ENCODE measurements around the gene STYXL1.
A peak's percentile ranks its signal among the peaks of the same experiment; 100 is the strongest.

Gene STYXL1

GRCh38 chr7:75968561-75969001, 79.2 kb downstream of the STYXL1 start:
- H3K27ac ChIP-seq (replicated peaks) = no peak overlapping the region
- DNase-seq (ENCODE audit: low read depth in 1 of 2, low spot score in 1 of 2) = no peak
- no peak overlapping the region for H3K4me3 ChIP-seq (replicated peaks; ENCODE audit: insufficient read depth, low read length)
- no peaks in the 10 kb centered on the region for H3K27me3 ChIP-seq (ENCODE audit: insufficient read depth, poor library complexity, severe bottlenecking)
- TF ChIP-seq SPI1 (IDR thresholded peaks at IDR 0.05; ENCODE audit: borderline replicate concordance, low read depth) = no peak
- TF ChIP-seq REST (IDR thresholded peaks at IDR 0.05; ENCODE audit: insufficient replicate concordance, low read depth) = no peak
- TF ChIP-seq GABPA (IDR thresholded peaks at IDR 0.05; ENCODE audit: low read depth) = no peak
- TF ChIP-seq, protein P1, sequence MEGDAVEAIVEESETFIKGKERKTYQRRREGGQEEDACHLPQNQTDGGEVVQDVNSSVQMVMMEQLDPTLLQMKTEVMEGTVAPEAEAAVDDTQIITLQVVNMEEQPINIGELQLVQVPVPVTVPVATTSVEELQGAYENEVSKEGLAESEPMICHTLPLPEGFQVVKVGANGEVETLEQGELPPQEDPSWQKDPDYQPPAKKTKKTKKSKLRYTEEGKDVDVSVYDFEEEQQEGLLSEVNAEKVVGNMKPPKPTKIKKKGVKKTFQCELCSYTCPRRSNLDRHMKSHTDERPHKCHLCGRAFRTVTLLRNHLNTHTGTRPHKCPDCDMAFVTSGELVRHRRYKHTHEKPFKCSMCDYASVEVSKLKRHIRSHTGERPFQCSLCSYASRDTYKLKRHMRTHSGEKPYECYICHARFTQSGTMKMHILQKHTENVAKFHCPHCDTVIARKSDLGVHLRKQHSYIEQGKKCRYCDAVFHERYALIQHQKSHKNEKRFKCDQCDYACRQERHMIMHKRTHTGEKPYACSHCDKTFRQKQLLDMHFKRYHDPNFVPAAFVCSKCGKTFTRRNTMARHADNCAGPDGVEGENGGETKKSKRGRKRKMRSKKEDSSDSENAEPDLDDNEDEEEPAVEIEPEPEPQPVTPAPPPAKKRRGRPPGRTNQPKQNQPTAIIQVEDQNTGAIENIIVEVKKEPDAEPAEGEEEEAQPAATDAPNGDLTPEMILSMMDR (IDR thresholded peaks at IDR 0.05; ENCODE audit: insufficient read depth, low read length) = no peak
- TF ChIP-seq POLR2AphosphoS5 (IDR thresholded peaks at IDR 0.05; ENCODE audit: low read depth) = no peak

DNA sequence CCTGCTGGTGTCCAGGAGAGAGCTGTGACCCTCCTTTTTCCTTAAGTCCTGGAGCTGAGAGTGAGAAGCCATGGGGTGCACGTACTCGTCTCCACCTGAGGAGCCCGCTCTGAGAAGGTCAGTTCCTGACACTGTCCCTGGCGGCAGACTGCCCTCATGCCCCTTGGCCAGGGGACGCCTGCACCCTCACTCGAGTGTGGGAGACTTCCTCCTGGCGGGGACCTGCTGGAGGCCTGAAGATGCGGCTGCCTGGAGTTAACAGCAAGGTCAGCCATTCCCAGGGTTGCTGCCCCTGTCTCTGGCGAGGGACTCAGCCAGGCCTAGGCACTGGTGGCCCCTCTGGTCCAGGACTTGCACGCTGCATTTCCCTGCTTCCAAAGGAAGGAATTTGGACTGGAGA, 79.8 kb downstream of the STYXL1 start:
- TF ChIP-seq SPI1 (IDR thresholded peaks at IDR 0.05; ENCODE audit: borderline replicate concordance, low read depth) (no peak), POLR2AphosphoS5 (IDR thresholded peaks at IDR 0.05; ENCODE audit: low read depth) (no peak), REST (IDR thresholded peaks at IDR 0.05; ENCODE audit: insufficient replicate concordance, low read depth) (no peak), GABPA (IDR thresholded peaks at IDR 0.05; ENCODE audit: low read depth) (no peak)
- TF ChIP-seq, protein P1 (IDR thresholded peaks at IDR 0.05; ENCODE audit: insufficient read depth, low read length) = no peak
- no peak for DNase-seq (ENCODE audit: low read depth in 1 of 2, low spot score in 1 of 2)
- no peak overlapping the region for H3K27ac ChIP-seq (replicated peaks)
- no peak overlapping the region for H3K4me3 ChIP-seq (replicated peaks; ENCODE audit: insufficient read depth, low read length)
- no peaks in the 10 kb centered on the region for H3K27me3 ChIP-seq (ENCODE audit: insufficient read depth, poor library complexity, severe bottlenecking)

DNA sequence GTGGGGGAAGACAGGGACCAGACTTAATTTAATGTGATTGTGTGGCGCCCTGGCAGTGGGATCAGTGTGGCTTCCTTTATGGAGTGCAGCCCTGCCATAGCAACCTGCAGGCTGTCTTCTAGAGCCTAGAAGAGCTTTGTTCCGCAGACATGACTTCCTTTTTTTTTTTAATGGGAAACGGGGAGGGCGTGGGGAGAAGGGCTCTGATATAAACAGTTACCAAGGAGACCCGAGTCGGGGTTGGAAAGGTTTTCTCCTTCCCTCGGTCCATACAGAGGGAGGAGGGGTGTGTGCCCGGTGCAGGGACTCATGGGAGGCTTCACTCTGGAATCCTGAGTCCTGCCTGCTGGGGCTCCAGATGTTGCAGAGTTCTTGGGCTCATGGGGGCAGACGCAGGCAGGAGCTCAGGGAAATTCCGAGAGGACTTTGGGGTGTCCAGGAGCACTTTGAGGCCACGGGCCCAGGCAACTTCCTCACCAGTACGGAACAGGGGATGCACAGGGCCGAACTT, 80.3 kb downstream of the STYXL1 start:
- Histone ChIP-seq H3K27ac (replicated peaks) (no peak overlapping the region), H3K4me3 (replicated peaks; ENCODE audit: insufficient read depth, low read length) (no peak overlapping the region), H3K27me3 (ENCODE audit: insufficient read depth, poor library complexity, severe bottlenecking) (no peaks in the 10 kb centered on the region)
- DNase-seq (ENCODE audit: low read depth in 1 of 2, low spot score in 1 of 2) = peak; percentile 40 to 56
- no peak for TF ChIP-seq POLR2AphosphoS5 (IDR thresholded peaks at IDR 0.05; ENCODE audit: low read depth)
- peak; percentile 97 for TF ChIP-seq SPI1 (IDR thresholded peaks at IDR 0.05; ENCODE audit: borderline replicate concordance, low read depth)

DNA sequence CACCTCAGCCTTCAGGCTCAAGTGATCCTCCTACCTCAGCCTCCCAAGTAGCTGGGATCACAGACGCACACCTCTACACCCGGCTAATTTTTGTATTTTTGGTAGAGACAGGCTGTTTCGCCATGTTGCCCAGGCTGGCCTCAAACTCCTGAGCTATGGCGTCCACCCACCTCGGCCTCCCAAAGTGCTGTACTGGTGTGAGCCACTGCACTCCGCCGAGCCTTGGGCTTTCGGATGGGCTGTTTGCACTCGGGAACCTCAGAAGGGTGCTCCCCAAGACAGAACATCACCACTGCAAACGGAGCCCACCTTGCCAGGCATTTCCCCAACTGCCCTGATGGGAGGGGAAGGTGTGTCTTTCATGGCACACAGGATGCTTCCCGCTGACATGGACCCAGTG, 80.7 kb downstream of the STYXL1 start:
- no peak for TF ChIP-seq SPI1 (IDR thresholded peaks at IDR 0.05; ENCODE audit: borderline replicate concordance, low read depth)
- no peak for TF ChIP-seq REST (IDR thresholded peaks at IDR 0.05; ENCODE audit: insufficient replicate concordance, low read depth)
- no peak for TF ChIP-seq POLR2AphosphoS5 (IDR thresholded peaks at IDR 0.05; ENCODE audit: low read depth)
- TF ChIP-seq, protein P1 (IDR thresholded peaks at IDR 0.05; ENCODE audit: insufficient read depth, low read length) = no peak
- TF ChIP-seq GABPA (IDR thresholded peaks at IDR 0.05; ENCODE audit: low read depth) = no peak
- no peaks in the 10 kb centered on the region for H3K27me3 ChIP-seq (ENCODE audit: insufficient read depth, poor library complexity, severe bottlenecking)
- no peak overlapping the region for H3K4me3 ChIP-seq (replicated peaks; ENCODE audit: insufficient read depth, low read length)
- no peak overlapping the region for H3K27ac ChIP-seq (replicated peaks)
- DNase-seq (ENCODE audit: low read depth in 1 of 2, low spot score in 1 of 2) = no peak
